Gastroesophageal sphincter (tissue), 3 donors: ENCODE measurements around the gene MOB3B.

ENCODE experiments used
- CTCF ChIP-seq, 4 experiments: fragments of 200-600 bp in 2 of 4; fragments of 450-650 bp in 2 of 4; sonication (generic) in 1 of 4; IDR thresholded peaks; one replicate each; pipeline ENCODE4 v1.5.1; 2017 to 2019; ENCODE audit warnings: antibody characterized with exemption in 4 of 4, mild to moderate bottlenecking in 2 of 4, moderate library complexity in 2 of 4
- EP300 ChIP-seq: sonication (generic); formaldehyde crosslinking; IDR thresholded peaks from one replicate; pipeline ENCODE4 v1.6.1; 2017; ENCODE audit warnings: antibody characterized with exemption, mild to moderate bottlenecking
- POLR2A ChIP-seq, 2 donors: fragments of 450-650 bp; IDR thresholded peaks; one replicate each; pipeline ENCODE4 v1.6.1; 2017; ENCODE audit warnings: antibody characterized with exemption in 2 of 2, mild to moderate bottlenecking in 2 of 2, moderate library complexity in 1 of 2
- POLR2AphosphoS5 ChIP-seq: sonication (generic); formaldehyde crosslinking; IDR thresholded peaks from one replicate; pipeline ENCODE4 v1.6.1; 2017; ENCODE audit warnings: antibody characterized with exemption

DNA sequence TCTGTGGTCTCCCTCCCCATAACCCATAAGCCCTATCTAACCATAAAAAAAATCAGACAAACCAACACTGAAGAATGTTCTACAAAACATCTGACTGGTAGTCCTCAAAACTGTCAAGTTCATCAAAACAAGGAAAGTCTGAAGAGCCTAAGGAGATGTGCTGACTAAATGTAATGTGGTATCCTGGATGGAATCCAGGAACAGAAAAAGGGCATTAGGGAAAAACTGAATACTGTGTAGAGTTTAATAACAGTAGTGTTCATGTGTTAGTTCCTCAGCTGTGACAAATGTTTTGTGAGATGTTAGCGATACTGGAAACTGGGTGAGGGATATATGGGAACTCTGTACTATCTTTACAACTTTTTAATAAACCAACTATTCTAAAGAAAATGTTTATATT, 157.0 kb downstream of the MOB3B start:
- TF ChIP-seq CTCF (IDR thresholded peaks at IDR 0.05) (no peak), POLR2AphosphoS5 (no peak), POLR2A (IDR thresholded peaks at IDR 0.05) (no peak), EP300 (no peak)
